Measurements from ENCODE around the gene ARHGAP29. TPM values are rescaled to one million over a fixed set of nuclear protein-coding genes. Genes with fewer than 3 reads are reported as not detected.

ARHGAP29 gene
- total and polyA plus RNA-seq, 2 experiments from 2014 or later: 4.6 to 6.9 TPM

DNA sequence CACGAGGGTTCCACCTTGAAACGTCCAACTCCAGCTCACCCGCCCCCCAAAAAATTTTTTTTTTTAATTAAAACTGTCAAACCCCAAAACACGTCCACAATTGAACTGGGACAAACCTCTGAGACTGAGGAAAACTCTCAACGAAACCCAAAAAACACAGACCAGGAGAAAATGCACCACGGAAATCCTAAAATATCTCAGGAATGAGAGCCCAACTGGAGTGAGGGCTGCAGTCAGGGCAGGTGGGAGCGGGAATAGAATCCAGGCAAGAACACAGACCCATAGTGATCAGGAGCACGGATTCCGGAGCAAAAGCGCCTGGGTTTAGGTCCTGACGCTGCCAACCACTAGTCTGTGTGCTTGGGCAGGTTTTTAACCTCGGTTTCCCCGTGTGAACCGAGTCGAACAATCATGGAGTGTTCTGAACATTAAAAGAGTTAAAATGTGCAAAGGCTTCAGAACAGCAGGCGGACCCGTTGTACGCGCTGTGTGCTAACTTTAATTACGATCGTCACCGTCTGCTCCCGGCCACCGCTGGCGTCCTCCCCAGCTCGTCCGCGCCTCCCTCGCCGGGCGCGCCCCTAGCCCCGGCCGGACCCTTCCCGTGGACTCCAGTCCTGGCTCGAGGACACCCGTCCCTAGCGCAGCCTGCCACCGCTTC is 624 bp downstream of the ARHGAP29 start:
- Mint-ChIP-seq H3K36me3 (ENCODE audit: low read depth) (no peaks in the 10 kb centered on the region; the same call in 2 of the 3 replicates), H3K4me1 (peaks cover 22% of the 10 kb centered on the region), H3K4me3 (peak overlapping the region; percentile 79), H3K27me3 (ENCODE audit: insufficient read depth, low read depth, poor library complexity) (peaks cover 41% of the 10 kb centered on the region), H3K27ac (no peak overlapping the region), H3K9me3 (no peaks in the 10 kb centered on the region)
- no peak overlapping the region for H3K27ac ChIP-seq (ENCODE audit: low read depth)
- H3K79me2 ChIP-seq (replicated peaks; ENCODE audit: insufficient read depth): peaks cover 6% of the 10 kb centered on the region; the same call in 1 of the 2 replicates
- H3K4me2 ChIP-seq: peak overlapping the region; percentile 84
- DNase-seq (ENCODE audit: low spot score): peak; percentile 69
- H4K20me1 ChIP-seq (replicated peaks; ENCODE audit: insufficient read depth): peaks cover 9% of the 10 kb centered on the region; the same call in 1 of the 2 replicates
- H2AFZ ChIP-seq: peak overlapping the region; percentile 78
- no peaks in the 10 kb centered on the region for H3K36me3 ChIP-seq (ENCODE audit: insufficient read depth)
- H3K4me1 ChIP-seq (ENCODE audit: insufficient read depth): peaks cover 18% of the 10 kb centered on the region
- H3K4me3 ChIP-seq: peak overlapping the region; percentile 78
- H3K27me3 ChIP-seq (ENCODE audit: insufficient read depth): peaks cover 59% of the 10 kb centered on the region
- TF ChIP-seq, protein P1, sequence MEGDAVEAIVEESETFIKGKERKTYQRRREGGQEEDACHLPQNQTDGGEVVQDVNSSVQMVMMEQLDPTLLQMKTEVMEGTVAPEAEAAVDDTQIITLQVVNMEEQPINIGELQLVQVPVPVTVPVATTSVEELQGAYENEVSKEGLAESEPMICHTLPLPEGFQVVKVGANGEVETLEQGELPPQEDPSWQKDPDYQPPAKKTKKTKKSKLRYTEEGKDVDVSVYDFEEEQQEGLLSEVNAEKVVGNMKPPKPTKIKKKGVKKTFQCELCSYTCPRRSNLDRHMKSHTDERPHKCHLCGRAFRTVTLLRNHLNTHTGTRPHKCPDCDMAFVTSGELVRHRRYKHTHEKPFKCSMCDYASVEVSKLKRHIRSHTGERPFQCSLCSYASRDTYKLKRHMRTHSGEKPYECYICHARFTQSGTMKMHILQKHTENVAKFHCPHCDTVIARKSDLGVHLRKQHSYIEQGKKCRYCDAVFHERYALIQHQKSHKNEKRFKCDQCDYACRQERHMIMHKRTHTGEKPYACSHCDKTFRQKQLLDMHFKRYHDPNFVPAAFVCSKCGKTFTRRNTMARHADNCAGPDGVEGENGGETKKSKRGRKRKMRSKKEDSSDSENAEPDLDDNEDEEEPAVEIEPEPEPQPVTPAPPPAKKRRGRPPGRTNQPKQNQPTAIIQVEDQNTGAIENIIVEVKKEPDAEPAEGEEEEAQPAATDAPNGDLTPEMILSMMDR (conservative IDR thresholded peaks at IDR 0.05; ENCODE audit: low read depth in 2 of 2): no peak; a peak in 1 of 4 replicates
- TF ChIP-seq ZNF331 (CRISPR knock-in tag; IDR thresholded peaks at IDR 0.05; ENCODE audit: low read depth) (no peak), POLR2AphosphoS5 (IDR thresholded peaks at IDR 0.05; ENCODE audit: low read depth) (no peak), EZH2 (IDR thresholded peaks at IDR 0.05; ENCODE audit: low read depth, unreplicated experiment) (no peak), NANOG (IDR thresholded peaks at IDR 0.05; ENCODE audit: borderline replicate concordance) (no peak), EZH2phosphoT487 (IDR thresholded peaks at IDR 0.05; ENCODE audit: unreplicated experiment) (no peak), ZNF114 (CRISPR knock-in tag; IDR thresholded peaks at IDR 0.05) (no peak)
- TF ChIP-seq, protein P2, sequence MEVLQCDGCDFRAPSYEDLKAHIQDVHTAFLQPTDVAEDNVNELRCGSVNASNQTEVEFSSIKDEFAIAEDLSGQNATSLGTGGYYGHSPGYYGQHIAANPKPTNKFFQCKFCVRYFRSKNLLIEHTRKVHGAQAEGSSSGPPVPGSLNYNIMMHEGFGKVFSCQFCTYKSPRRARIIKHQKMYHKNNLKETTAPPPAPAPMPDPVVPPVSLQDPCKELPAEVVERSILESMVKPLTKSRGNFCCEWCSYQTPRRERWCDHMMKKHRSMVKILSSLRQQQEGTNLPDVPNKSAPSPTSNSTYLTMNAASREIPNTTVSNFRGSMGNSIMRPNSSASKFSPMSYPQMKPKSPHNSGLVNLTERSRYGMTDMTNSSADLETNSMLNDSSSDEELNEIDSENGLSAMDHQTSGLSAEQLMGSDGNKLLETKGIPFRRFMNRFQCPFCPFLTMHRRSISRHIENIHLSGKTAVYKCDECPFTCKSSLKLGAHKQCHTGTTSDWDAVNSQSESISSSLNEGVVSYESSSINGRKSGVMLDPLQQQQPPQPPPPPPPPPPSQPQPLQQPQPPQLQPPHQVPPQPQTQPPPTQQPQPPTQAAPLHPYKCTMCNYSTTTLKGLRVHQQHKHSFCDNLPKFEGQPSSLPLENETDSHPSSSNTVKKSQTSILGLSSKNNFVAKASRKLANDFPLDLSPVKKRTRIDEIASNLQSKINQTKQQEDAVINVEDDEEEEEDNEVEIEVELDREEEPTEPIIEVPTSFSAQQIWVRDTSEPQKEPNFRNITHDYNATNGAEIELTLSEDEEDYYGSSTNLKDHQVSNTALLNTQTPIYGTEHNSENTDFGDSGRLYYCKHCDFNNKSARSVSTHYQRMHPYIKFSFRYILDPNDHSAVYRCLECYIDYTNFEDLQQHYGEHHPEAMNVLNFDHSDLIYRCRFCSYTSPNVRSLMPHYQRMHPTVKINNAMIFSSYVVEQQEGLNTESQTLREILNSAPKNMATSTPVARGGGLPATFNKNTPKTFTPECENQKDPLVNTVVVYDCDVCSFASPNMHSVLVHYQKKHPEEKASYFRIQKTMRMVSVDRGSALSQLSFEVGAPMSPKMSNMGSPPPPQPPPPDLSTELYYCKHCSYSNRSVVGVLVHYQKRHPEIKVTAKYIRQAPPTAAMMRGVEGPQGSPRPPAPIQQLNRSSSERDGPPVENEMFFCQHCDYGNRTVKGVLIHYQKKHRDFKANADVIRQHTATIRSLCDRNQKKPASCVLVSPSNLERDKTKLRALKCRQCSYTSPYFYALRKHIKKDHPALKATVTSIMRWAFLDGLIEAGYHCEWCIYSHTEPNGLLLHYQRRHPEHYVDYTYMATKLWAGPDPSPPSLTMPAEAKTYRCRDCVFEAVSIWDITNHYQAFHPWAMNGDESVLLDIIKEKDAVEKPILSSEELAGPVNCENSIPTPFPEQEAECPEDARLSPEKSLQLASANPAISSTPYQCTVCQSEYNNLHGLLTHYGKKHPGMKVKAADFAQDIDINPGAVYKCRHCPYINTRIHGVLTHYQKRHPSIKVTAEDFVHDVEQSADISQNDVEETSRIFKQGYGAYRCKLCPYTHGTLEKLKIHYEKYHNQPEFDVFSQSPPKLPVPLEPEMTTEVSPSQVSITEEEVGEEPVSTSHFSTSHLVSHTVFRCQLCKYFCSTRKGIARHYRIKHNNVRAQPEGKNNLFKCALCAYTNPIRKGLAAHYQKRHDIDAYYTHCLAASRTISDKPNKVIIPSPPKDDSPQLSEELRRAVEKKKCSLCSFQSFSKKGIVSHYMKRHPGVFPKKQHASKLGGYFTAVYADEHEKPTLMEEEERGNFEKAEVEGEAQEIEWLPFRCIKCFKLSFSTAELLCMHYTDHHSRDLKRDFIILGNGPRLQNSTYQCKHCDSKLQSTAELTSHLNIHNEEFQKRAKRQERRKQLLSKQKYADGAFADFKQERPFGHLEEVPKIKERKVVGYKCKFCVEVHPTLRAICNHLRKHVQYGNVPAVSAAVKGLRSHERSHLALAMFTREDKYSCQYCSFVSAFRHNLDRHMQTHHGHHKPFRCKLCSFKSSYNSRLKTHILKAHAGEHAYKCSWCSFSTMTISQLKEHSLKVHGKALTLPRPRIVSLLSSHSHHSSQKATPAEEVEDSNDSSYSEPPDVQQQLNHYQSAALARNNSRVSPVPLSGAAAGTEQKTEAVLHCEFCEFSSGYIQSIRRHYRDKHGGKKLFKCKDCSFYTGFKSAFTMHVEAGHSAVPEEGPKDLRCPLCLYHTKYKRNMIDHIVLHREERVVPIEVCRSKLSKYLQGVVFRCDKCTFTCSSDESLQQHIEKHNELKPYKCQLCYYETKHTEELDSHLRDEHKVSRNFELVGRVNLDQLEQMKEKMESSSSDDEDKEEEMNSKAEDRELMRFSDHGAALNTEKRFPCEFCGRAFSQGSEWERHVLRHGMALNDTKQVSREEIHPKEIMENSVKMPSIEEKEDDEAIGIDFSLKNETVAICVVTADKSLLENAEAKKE (CRISPR knock-in tag; IDR thresholded peaks at IDR 0.05): no peak
- TF ChIP-seq, protein P3, sequence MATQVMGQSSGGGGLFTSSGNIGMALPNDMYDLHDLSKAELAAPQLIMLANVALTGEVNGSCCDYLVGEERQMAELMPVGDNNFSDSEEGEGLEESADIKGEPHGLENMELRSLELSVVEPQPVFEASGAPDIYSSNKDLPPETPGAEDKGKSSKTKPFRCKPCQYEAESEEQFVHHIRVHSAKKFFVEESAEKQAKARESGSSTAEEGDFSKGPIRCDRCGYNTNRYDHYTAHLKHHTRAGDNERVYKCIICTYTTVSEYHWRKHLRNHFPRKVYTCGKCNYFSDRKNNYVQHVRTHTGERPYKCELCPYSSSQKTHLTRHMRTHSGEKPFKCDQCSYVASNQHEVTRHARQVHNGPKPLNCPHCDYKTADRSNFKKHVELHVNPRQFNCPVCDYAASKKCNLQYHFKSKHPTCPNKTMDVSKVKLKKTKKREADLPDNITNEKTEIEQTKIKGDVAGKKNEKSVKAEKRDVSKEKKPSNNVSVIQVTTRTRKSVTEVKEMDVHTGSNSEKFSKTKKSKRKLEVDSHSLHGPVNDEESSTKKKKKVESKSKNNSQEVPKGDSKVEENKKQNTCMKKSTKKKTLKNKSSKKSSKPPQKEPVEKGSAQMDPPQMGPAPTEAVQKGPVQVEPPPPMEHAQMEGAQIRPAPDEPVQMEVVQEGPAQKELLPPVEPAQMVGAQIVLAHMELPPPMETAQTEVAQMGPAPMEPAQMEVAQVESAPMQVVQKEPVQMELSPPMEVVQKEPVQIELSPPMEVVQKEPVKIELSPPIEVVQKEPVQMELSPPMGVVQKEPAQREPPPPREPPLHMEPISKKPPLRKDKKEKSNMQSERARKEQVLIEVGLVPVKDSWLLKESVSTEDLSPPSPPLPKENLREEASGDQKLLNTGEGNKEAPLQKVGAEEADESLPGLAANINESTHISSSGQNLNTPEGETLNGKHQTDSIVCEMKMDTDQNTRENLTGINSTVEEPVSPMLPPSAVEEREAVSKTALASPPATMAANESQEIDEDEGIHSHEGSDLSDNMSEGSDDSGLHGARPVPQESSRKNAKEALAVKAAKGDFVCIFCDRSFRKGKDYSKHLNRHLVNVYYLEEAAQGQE (IDR thresholded peaks at IDR 0.05; ENCODE audit: unreplicated experiment): no peak
- TF ChIP-seq, protein P4, sequence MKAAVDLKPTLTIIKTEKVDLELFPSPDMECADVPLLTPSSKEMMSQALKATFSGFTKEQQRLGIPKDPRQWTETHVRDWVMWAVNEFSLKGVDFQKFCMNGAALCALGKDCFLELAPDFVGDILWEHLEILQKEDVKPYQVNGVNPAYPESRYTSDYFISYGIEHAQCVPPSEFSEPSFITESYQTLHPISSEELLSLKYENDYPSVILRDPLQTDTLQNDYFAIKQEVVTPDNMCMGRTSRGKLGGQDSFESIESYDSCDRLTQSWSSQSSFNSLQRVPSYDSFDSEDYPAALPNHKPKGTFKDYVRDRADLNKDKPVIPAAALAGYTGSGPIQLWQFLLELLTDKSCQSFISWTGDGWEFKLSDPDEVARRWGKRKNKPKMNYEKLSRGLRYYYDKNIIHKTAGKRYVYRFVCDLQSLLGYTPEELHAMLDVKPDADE (IDR thresholded peaks at IDR 0.05): no peak
- peak; percentile 73 for ATAC-seq
- no peaks in the 10 kb centered on the region for H3F3A ChIP-seq (replicated peaks; ENCODE audit: low read depth)
- H3K9me2 ChIP-seq (ENCODE audit: insufficient read depth): no peaks in the 10 kb centered on the region

Data from GM23338 (cell line).